GM18505 (cell line): ENCODE measurements around the gene TRERF1.

Experiments used
- ATAC-seq: cut with Tn5 transposase; IDR thresholded peaks from one replicate; pipeline ENCODE4 v1.9.1; 2021; ENCODE audit not compliant: unreplicated experiment
- POLR2A ChIP-seq: IDR thresholded peaks from 4 replicates; pipeline ENCODE4 v1.6.1; 2011; ENCODE audit warnings: borderline replicate concordance; ENCODE audit not compliant: insufficient read depth, insufficient read length; ENCODE audit errors: extremely low read depth

TRERF1 gene

GRCh38 chr6:42322676-42323075 lies 129.1 kb downstream of the TRERF1 start:
- no peak for TF ChIP-seq POLR2A
- ATAC-seq = no peak

- no peak for TF ChIP-seq POLR2A
- no peak for ATAC-seq
Measured at GRCh38 chr6:42321976-42322375, 129.8 kb downstream of the TRERF1 start.

GRCh38 chr6:42320762-42321161 lies 131.0 kb downstream of the TRERF1 start:
- ATAC-seq = no peak
- TF ChIP-seq POLR2A = no peak

GRCh38 chr6:42318480-42318879 lies 133.2 kb downstream of the TRERF1 start:
- no peak for TF ChIP-seq POLR2A
- ATAC-seq = no peak

- TF ChIP-seq POLR2A = no peak
- ATAC-seq = no peak
Measured at GRCh38 chr6:42316981-42317380, 134.7 kb downstream of the TRERF1 start.

GRCh38 chr6:42315991-42316970 lies 135.4 kb downstream of the TRERF1 start:
- ATAC-seq = no peak
- no peak for TF ChIP-seq POLR2A

- no peak for ATAC-seq
- no peak for TF ChIP-seq POLR2A
Measured at GRCh38 chr6:42315259-42315990, 136.3 kb downstream of the TRERF1 start.

- no peak for TF ChIP-seq POLR2A
- ATAC-seq = no peak
Measured at GRCh38 chr6:42314571-42315258, 137.0 kb downstream of the TRERF1 start.

GRCh38 chr6:42313941-42314570 lies 137.7 kb downstream of the TRERF1 start:
- TF ChIP-seq POLR2A = no peak
- no peak for ATAC-seq

- TF ChIP-seq POLR2A = no peak
- ATAC-seq = no peak
Measured at GRCh38 chr6:42313038-42313437, 138.7 kb downstream of the TRERF1 start.

GRCh38 chr6:42307141-42307470 lies 144.6 kb downstream of the TRERF1 start:
- no peak for ATAC-seq
- no peak for TF ChIP-seq POLR2A

- ATAC-seq = no peak
- TF ChIP-seq POLR2A = no peak
Measured at GRCh38 chr6:42306439-42307140, 145.1 kb downstream of the TRERF1 start.
